Measurements from ENCODE around the gene GLRA3.
"Not testable (repeated sequence)": the region's sequence is repeated elsewhere in the genome, so short reads cannot be mapped to it uniquely, and the experiment has no call there.

Gene GLRA3

DNA sequence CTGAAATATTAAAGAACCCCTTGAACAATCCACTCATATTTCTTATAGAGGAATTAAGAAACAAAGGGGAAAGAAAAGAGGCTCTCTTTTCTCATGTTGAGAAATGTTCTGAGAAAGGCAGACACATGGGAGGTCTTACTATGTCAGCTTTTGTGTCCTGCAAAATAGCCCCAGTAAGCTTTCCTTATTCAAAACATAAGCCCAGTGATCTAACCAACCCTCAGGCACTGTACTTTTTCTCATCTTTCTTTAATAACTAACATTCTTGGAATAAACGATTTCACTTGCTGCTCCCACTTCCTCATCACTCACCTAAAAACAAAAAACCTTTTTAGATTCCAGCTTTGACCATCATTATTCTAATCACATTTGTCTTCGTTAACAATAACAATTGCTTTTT lies 115.9 kb downstream of the GLRA3 start:
- no peak for DNase-seq

DNA sequence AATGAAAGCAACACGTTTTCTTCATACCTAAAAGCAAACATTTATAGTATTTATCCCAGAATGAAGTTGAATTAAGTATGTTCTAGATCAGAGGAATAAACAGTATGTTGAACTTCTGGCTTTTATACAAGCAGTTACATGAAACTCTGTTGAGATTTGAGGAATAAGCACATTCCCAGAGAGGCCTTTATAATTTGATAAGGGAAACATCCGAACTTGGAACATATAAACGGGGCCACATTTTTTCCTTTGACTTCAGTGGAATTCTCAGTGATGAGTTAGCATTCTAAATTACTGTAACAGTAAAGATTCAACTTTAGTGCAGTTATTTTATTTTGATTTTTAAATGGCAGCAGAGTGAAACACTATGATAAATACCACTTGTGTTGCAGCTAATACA lies 119.5 kb downstream of the GLRA3 start:
- no peak for DNase-seq

DNA sequence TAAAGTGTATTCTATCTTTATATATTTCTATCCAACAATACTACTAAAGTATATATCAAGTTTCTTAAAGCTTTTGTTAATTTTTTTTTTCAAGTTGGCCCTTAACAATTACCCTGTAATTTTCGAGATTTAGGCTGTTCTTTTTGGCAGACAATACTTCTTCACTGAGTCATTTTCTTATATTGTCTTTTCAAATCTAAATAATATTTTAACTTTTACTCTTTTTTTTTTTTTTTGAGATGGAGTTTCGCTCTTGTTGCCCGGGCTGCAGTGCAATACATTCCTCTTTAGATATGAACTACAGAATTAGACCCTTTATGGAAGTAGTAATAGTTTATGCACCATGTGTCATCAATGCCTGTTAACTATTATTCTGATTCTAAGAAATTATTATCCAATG lies 120.7 kb downstream of the GLRA3 start:
- DNase-seq = no peak

DNA sequence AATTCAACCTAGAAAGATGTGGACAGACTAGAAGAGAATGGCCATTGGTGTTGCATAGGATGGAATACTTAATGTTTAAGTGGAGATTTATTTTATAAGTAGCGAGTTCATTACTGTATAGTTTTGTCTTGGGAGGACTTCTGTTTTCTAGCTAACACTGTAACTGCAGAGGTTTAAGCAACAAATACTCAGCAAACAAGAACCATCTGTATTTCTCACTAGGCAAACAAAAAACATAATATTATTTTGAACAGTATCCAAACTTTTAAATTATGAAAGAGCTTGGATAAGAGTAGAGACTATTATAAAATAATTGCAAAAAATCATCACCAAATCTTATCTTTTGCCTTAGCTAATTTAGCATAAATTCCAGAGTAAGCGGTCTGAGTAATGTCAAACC lies 121.1 kb downstream of the GLRA3 start:
- DNase-seq = no peak

DNA sequence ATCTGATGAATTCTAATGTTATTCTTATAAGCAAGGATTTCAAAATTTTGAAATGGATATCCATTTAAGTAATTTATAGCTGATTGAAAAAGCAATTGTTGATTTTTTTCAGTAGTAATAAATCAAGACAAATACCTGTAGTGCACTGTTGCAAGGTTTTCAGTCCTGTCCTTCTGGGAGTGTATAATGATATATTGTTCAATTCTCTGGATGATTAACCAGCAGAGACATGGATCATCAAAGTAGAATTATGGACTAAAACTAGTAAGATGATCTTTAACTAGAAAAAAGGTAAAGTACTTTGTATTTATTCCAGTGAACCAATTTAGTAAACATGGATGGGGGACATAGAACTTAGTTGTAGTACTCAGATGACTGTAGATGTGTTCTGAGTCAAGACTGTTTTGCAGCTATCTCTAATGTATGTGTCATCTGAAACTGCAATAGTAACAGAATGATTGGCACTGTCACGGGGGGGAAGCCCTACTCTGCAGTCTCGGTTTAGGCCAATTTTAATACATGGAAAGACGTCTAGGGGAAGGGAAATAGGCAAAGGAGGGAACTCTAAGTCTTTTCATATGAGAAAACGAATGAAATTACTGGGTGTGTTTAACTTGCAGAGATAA lies 121.9 kb downstream of the GLRA3 start:
- no peak for DNase-seq

DNA sequence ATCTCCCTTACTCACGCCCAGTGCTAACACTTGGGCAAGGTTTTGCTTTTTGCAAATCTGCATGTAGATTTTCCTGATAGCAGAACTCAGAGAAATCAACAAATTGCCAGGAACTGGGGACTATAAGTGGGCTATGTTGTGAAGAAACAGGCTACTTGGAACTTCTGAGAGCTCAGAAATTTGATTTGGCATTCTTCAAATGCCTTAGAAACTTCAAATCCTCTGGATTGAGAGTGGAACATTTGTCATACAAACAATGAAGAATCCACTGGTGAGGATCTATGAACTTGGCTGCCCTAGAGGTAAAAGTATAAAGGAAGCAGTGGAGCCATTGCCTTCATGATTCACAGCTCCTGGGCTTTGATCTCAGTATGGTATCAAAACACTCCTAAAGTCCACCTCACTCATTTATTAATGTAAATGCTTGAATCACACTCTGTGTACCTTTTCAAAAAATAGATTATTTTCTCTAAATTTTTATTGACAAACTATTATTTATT lies 126.0 kb downstream of the GLRA3 start:
- no peak for DNase-seq

DNA sequence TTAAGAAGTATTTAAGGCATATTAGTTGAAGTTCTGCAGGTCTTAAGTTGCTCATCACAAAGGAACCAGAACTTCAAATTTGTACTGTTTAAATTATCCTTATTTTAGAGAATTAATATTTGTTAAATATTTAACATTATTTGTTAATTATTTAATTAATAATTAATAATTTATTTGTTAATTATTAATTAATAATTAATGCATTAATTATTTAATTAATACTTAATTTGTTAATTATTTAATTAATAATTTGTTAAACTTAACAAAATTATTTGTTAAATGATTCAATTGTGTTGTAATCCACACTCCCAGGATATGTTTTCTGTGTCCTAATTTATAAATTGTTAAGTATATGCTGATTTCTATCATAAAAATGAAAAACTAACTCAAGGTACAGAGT lies 129.4 kb downstream of the GLRA3 start:
- no peak for DNase-seq

DNA sequence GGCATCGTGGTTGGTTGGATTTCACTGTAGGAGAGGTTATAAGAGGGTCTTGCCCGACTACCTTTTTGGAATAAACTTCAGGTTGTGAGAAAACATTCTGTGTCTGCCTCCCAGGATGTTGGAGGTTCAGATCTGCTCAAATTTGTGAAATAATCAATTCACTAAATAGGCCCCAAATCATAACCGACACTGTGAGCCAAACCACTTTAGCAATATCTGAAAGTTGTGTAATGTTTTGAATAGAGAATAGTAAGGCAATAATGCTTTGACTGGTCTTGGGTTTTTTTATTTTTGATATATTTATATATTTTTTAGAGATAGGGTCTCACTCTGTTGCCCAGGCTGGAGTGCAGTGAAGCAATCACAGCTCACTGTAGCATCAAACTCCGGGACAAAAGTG lies 131.2 kb downstream of the GLRA3 start:
- no peak for DNase-seq

DNA sequence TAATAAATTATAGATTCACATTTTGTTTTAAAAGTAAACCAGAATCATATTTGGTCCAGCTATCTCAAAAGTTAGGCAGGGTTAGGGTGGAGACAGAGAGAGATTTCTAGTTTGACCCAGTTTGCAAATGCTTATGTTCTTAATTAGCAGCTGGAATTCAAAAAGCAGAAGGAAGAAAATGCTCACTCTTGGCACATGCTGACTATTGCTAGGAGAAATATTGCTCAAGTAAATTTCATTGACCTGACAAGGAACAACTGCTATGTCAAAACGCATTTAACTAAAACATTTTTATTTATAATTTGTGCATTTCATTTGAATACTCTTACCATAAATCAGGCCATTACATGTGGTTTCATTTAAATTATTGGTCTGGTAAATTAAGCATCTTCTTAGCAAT lies 131.8 kb downstream of the GLRA3 start:
- DNase-seq = no peak

DNA sequence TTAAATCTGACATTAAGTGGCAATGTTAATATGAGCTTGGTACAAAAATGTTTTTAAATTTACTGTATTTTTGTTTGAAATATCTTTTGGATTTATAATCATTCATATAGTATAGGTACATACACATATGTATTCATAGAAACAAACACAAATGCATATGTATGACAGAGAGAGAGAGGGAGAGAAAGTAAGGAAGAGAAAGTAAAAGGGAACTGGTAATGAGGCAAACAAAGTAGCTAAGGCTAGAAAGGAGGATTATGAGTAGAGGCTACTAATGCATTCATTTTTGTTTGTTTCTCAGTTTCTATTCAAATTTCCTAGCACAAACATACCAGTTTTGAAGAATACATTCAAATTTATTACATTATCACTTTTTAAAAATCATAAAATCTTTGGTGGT lies 132.4 kb downstream of the GLRA3 start:
- DNase-seq = no peak

DNA sequence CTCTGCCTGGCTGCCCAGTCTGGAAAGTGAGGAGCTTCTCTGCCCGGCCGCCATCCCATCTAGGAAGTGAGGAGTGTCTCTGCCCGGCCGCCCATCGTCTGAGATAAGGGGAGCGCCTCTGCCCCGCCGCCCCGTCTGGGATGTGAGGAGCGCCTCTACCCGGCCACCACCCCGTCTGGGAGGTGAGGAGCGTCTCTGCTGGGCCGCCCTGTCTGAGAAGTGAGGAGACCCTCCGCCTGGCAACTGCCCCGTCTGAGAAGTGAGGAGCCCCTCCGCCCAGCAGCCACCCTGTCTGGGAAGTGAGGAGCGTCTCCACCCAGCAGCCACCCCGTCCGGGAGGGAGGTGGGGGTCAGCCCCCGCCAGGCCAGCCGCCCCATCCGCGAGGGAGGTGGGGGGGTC lies 137.2 kb downstream of the GLRA3 start:
- DNase-seq = not testable (repeated sequence)

DNA sequence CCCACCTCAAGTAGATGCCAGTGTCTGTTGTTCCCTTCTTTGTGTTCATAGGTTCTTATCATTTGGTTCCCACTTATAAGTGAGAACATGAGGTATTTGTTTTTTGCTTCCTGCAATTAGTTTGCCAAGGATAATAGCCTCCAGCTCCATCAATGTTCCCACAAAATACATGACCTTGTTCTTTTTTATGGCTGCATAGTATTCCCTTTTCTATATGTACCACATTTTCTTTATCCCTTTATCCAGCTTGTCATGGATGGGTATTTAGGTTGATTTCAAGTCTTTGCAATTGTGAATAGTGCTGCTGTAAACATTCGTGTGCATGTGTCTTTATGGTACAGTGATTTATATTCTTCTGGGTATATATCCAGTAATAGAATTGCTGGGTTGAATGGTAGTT lies 138.4 kb downstream of the GLRA3 start:
- DNase-seq = no peak

DNA sequence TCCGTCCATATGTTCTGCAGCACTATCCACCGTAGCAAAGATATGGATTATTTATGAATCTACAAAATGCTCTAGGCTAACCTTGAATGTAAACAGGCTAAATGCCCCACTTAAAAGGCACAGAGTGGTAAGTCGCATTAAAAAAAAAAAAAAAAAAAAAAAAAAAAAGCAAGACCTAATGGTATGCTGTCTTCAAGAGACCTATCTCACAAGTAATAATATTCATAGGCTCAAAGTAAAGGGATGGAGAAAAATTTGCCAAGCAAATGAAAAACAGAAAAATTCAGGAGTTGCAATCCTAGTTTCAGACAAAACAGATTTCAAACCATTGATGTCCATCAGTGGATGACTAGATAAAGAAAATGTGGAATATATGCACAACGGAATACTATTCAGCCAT lies 139.4 kb downstream of the GLRA3 start:
- no peak for DNase-seq

DNA sequence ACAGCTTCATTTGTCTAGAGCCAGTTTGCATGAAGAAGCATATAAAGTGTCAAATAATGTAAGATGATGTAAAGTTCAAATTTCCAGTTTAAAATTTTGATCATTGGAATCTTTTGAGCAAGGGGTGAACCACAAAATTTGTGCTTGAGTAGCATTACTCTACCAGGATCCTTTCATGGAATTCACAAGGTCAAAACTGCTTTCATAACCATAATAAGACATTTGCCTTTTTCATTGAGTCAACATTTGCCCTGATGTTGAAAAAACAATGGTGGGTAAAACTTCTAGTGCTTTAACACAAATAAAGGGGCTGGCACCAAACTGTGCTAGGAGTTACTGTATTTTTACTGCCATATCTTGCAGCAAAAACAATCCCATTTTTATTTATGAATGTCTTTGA lies 142.2 kb downstream of the GLRA3 start:
- no peak for DNase-seq

DNA sequence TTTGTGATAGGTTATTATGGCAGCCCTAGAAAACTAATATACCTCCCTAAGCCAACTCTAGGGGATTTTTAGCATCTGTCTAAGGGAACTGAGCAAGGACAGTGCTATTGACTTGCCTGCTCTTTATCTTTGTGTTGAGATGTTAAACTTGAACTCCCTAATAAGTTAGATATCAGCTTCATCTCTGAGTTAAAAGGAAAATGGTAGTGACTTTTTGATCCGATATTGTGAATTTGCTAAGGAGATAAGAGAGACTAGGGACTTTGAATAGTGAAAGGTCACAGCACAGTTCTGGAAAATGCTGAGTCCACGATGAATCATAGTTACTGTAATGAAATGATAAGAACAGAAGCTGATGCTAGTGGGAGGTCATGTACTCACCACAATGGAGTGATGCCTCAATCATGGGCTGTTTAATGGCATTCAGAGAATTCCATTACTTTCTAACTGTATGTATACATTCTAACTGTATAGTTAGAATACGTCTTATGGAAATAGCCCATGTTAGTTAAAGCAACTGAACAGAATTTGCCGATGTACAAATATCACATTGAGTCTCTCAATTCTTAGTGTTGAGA lies 147.2 kb downstream of the GLRA3 start:
- DNase-seq = no peak

DNA sequence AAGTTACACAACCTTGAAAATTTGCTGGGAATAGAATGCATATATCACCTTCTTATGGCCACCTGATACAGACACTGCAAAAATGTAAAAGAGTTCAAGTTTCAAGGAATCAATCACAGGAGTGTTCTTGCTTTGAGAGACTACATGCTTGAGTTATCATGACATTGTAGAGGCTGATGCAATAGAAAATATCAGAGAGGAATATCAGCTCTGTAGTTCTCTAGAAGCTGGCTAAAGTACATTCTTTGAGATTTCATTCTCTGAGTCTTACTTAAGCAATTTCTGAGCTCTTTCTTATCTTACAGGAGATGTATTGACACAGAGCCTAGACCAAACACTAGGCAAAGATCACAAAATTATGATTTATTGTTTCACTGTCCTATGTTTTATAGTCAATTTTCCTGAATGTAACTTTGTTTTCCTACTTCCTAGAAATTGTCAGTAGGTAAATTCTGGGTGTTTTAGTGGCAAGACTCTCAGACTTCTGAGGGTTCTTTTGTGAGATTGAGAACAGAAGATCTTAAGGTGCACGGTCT lies 154.7 kb downstream of the GLRA3 start:
- DNase-seq = no peak

DNA sequence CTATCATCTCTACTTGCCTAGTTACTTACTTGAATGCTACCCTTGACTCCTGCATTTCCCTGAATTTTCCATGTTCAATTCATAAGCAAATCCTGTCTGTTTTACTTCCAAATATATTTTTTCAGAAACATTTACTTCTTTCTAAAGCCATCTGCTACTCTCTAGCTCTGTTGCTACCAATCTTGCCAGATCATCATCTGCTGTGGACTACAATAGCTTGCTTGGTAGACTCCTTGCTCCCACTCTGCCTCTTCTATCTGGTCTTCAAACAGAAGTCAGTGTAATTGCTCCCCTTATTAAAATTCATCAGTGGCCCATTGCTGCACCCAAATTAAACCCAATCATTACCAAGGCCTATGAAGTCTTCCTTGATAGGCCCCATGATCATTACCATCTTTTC lies 155.2 kb downstream of the GLRA3 start:
- no peak for DNase-seq

DNA sequence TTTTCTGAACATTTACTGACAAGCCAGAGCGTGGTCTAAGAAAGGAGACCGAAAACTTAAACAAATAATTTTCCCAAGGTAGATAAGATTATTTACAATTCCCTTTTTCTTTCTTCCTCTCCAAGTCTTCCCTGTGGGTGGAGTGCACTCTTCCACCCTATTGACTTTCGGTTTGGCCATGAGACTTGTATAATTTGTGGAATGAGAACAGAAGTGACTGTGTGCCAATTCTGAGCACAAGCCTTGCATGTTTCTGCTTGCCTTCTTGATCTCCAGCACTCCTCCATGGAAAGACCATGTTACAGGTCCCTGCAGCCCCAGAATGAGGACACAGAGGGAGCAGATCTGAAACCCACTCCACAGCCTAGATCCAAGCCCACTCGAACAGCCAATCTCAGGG lies 156.8 kb downstream of the GLRA3 start:
- no peak for DNase-seq

DNA sequence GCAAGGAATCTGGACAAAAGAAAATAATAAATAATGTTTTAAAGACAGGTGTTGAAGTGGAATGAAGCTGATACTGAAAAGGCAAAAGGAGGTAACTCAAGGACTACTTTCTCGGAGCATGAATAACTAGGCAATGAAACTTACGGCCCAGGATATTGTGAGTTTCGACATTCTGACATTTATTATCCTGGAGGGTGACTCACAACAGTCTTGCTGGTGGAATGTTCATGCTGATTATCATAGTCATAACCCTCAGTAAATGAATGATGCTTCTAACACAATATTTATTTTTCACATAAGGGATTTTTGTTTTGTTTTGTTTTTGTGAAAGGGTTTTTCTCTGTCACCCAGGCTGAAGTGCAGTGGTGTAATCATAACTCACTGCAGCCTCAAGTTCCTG lies 159.8 kb downstream of the GLRA3 start:
- DNase-seq = no peak

DNA sequence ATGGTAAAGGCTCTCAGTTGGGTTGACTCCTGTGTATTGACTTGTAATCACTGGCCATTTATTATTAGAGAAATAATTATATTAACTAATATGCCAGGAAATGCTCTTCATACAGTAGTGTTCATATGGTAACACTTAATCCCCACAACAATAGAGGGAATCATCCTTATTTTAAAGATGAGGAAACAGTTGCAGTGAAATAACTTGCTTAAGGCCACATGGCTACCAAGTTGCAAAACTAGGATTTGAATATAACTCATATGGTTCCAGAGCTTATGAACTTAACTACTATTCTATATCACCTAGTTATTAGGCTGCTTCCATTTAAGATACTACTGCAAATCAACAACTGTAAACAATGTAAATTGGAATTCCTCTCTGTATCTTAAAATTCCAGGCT lies 163.2 kb downstream of the GLRA3 start:
- no peak for DNase-seq

DNA sequence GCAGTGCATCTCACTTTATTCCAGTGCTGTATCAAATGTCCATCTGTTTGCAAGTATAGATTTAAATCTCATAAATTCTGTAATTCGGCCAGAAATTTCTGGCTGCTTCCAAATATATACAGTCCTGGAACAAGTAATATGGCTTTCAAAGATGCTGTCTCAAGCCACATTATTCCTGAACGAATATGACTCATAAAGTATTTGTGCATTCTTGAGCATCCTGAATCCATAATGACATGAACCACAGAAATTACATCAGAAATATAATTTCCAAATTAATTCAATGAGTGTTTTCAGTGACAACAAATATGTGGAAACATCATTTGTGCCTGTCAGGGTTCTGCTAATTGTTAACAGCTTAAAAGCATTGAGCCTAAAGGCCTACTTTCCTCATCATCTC lies 165.8 kb downstream of the GLRA3 start:
- DNase-seq = no peak

DNA sequence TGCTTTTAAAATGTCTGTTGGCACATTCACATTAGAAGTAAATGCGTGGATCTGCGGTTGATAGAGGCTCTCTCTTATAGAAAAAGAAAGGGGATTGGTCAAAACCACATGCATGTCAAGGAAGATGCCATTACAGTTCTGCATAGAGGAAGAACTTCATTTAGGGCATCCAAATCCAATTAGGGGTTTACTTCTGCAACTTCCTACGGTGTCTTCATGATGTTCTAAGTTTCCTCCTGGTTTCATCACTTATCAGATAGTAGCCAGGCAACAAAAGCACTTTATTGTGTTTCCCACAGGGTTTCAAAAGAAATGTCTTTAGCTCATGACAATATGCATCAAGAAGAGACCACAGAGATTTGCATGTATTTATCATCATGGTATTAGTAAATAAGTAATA lies 170.8 kb downstream of the GLRA3 start:
- no peak for DNase-seq

DNA sequence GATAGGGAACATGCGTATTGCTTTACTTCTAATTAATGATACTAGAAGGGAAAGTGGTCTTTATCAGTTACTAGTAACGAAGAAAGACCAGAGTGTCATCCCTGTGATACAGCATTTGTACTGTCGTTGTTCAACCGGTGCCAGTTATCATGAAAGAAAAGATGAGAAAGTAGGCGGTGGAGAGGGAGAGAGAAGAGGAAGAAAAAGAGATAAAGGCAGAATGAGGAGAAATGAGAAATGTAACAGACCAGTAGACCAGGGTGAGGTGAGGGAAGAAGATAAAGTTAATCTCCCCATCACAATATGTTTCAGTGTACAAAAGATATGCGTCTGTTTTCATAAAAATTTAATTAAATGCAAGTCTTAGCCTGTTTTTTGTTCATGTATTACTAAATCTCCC lies 171.6 kb downstream of the GLRA3 start:
- no peak for DNase-seq

DNA sequence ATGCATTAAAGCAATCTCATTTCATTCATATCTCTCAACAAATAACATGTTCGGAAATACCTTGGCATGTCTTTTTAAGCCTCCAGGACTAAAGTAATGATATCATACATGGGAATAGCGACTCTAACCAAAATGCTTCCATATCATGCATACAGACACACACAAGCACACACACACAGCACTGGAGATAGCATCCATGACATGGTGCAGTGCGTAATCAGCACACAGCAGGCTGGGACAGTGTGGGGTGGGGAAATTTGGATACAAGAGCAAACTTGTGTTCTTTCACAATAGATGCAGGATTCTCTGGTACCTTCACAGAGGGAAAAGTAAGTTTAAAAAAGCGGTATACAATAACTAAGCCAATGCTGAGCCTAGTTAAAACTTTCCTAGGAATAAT lies 174.4 kb downstream of the GLRA3 start:
- DNase-seq = no peak

All from right hindlimb (tissue), 1 donor.